Measurements from ENCODE around the gene PDP2. TPM values are rescaled to one million over a fixed set of nuclear protein-coding genes. Genes with fewer than 3 reads are reported as not detected.

The PDP2 gene
- total and polyA plus RNA-seq, 2 of the 4 experiments (the other 2 are of a cell fraction): 5.3 to 16.8 TPM

DNA sequence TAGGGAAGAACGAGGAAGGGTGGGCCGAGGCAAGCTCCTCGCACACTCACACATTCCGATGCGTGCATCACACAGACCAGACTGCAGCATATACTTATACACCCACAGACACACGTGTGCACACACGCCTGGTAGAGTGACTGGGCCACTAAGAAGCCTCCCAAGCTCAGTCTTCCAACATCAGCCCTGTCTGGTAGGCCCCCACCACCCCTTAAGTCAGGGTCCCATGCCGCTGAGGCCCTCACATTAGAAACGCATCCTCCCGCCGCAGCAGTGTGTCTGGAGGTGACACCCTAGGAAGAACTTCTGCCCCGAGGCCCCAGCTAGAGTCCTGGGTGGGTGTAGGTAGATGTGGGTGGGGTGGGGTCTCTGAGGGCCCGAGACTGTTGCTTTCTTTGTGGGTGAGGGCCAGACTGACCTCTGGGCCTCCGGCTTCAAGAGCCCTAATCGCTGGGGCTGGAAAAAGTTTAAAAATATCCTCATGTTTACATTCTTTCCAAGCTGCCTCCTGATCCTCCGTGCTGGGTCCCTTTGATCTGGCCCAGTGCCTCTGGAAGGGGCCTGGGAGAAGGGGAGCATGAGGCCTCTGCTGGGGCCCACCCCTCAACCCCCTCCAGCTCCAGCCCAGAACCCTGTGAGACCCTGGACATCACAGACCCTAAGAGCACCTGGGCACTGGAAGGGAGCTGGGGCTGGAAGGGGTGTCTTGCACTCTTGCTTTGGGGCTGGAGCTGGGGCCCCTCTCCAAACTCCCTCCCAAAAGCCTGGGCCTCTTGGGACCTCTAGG lies 24.7 kb downstream of the PDP2 start:
- intact Hi-C loops (cut with micrococcal nuclease): no loop called here
- DNase-seq (peak; percentile 82), ATAC-seq (ENCODE audit: low read depth) (peak; percentile 68)
- H3K4ac ChIP-seq (ENCODE audit: low read depth, low read length): peak overlapping the region; percentile 96
- H3K4me1 ChIP-seq (ENCODE audit: control insufficient read depth, insufficient read depth, low read length): peaks cover 36% of the 10 kb centered on the region
- no peaks in the 10 kb centered on the region for H3K36me3 ChIP-seq (ENCODE audit: control insufficient read depth, insufficient read depth, low read length)
- no TSS peak for BruUV-seq (replicated peaks)
- H3K23ac ChIP-seq (ENCODE audit: low read depth, low read length): peak overlapping the region; percentile 98
- H2BK5ac ChIP-seq (ENCODE audit: low read depth, low read length, poor library complexity, severe bottlenecking): peak overlapping the region; percentile 61
- H2AK5ac ChIP-seq (ENCODE audit: low read depth, low read length): peak overlapping the region; percentile 89; the same call in 1 of the 2 replicates
- dilution Hi-C loops (cut with HindIII; ENCODE audit: low sequenced_read_pairs, unreplicated experiment): no loop called here
- H3K4me3 ChIP-seq (ENCODE audit: insufficient read depth, low read depth, low read length): no peak overlapping the region
- H2BK20ac ChIP-seq (ENCODE audit: low read depth, low read length): peak overlapping the region; percentile 95
- H3K56ac ChIP-seq (ENCODE audit: extremely low read depth, insufficient read depth, low read length): peak overlapping the region; percentile 42; the same call in 1 of the 2 replicates
- no peaks in the 10 kb centered on the region for H4K20me1 ChIP-seq (ENCODE audit: insufficient read depth, low read length)
- CTCF ChIA-PET: interaction anchor here (1.0 to 1.4 kb wide), 3 partner anchors 24 to 250 kb away, joined by 3 to 5 read pairs (median 4); no protein-coding TSS in a partner anchor
- H3K4me2 ChIP-seq (ENCODE audit: low read depth, low read length): peak overlapping the region; percentile 54
- H3K27ac ChIP-seq (ENCODE audit: insufficient read depth, low read length): peak overlapping the region; percentile 61
- peak overlapping the region; percentile 85 for H3K18ac ChIP-seq (ENCODE audit: low read depth, low read length)
- peak overlapping the region; percentile 9; the same call in 1 of the 2 replicates for H3K9ac ChIP-seq (ENCODE audit: low read depth, low read length)
- H2AFZ ChIP-seq (replicated peaks; ENCODE audit: low read length, poor library complexity): peak overlapping the region; percentile 69
- H3K9me1 ChIP-seq (ENCODE audit: insufficient read depth, low read length): peaks cover 42% of the 10 kb centered on the region
- H3K27me3 ChIP-seq (ENCODE audit: control insufficient read depth, insufficient read depth, low read length): no peaks in the 10 kb centered on the region
- in situ Hi-C loops (cut with MboI; ENCODE audit: low sequenced_read_pairs): no loop called here
- peaks cover 0 to 10% of the 10 kb centered on the region in 2 experiments; a peak in 2 of 4 replicates for H3K79me1 ChIP-seq (ENCODE audit: low read depth in 1 of 2, low read length in 2 of 2)
- WGBS, 2 experiments (ENCODE audit: extremely low coverage in 2 of 2, insufficient read length in 1 of 2): 30% methylated on average over 2 of the region's 16 CpGs; no CpG with 5 or more reads in 1 of the 2 experiments
- TF ChIP-seq, protein P1, sequence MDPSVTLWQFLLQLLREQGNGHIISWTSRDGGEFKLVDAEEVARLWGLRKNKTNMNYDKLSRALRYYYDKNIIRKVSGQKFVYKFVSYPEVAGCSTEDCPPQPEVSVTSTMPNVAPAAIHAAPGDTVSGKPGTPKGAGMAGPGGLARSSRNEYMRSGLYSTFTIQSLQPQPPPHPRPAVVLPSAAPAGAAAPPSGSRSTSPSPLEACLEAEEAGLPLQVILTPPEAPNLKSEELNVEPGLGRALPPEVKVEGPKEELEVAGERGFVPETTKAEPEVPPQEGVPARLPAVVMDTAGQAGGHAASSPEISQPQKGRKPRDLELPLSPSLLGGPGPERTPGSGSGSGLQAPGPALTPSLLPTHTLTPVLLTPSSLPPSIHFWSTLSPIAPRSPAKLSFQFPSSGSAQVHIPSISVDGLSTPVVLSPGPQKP (IDR thresholded peaks at IDR 0.05; ENCODE audit: borderline replicate concordance, low read depth, low read length): no peak
- TF ChIP-seq CHD1 (IDR thresholded peaks at IDR 0.05; ENCODE audit: low read depth, low read length): peak; percentile 51; the same call in 1 of the 2 replicates
- TF ChIP-seq BHLHE40 (IDR thresholded peaks at IDR 0.05; ENCODE audit: low read depth, low read length): peak; percentile 75
- peak; percentile 51; the same call in 1 of the 2 replicates for TF ChIP-seq MXI1 (IDR thresholded peaks at IDR 0.05; ENCODE audit: borderline replicate concordance, low read depth, low read length)
- no peak; the same call in 1 of the 2 replicates for TF ChIP-seq POLR2A (IDR thresholded peaks at IDR 0.05; ENCODE audit: low read depth, low read length)
- no peak for TF ChIP-seq RCOR1 (IDR thresholded peaks at IDR 0.05; ENCODE audit: insufficient replicate concordance, low read length)
- TF ChIP-seq FOS (IDR thresholded peaks at IDR 0.05; ENCODE audit: low read depth, low read length): peak; percentile 1; the same call in 1 of the 2 replicates
- TF ChIP-seq MAZ (IDR thresholded peaks at IDR 0.05; ENCODE audit: borderline replicate concordance, low read depth, low read length): peak; percentile 15; the same call in 1 of the 2 replicates
- TF ChIP-seq, protein P2, sequence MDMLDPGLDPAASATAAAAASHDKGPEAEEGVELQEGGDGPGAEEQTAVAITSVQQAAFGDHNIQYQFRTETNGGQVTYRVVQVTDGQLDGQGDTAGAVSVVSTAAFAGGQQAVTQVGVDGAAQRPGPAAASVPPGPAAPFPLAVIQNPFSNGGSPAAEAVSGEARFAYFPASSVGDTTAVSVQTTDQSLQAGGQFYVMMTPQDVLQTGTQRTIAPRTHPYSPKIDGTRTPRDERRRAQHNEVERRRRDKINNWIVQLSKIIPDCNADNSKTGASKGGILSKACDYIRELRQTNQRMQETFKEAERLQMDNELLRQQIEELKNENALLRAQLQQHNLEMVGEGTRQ (IDR thresholded peaks at IDR 0.05; ENCODE audit: low read depth, low read length): peak; percentile 51; the same call in 1 of the 2 replicates
- TF ChIP-seq CEBPB (IDR thresholded peaks at IDR 0.05; ENCODE audit: low read depth, low read length): no peak
- POLR2A ChIA-PET (ENCODE audit: unreplicated experiment): interaction anchor here (0.5 kb wide), 1 partner anchor 15 kb away, joined by 4 read pairs; no protein-coding TSS in a partner anchor
- no peaks in the 10 kb centered on the region for H3K9me3 ChIP-seq (ENCODE audit: control insufficient read depth, insufficient read depth, low read length)
- peak overlapping the region; percentile 65 for H4K5ac ChIP-seq (ENCODE audit: low read depth, low read length)
- peak overlapping the region; percentile 80; the same call in 2 of the 3 replicates for H2BK15ac ChIP-seq (ENCODE audit: low read depth, low read length)
- peak overlapping the region; percentile 98 for H2BK120ac ChIP-seq (ENCODE audit: low read depth, low read length)
- H3K14ac ChIP-seq (replicated peaks; ENCODE audit: low read depth, low read length): peak overlapping the region; percentile 90
- H4K91ac ChIP-seq (ENCODE audit: insufficient read depth, low read depth, low read length): peak overlapping the region; percentile 89
- H4K8ac ChIP-seq (ENCODE audit: low read depth in 2 of 2, low read length in 2 of 2): peak overlapping the region; percentile 52 to 97; a peak in 3 of 4 replicates
- H2AK9ac ChIP-seq (replicated peaks; ENCODE audit: low read depth, low read length, poor library complexity): peak overlapping the region; percentile 45
